SJCRH30 (cell line): Measurements from ENCODE around the gene DBNL. TPM values are rescaled to one million over a fixed set of nuclear protein-coding genes. Genes with fewer than 3 reads are reported as not detected.
"Not testable (repeated sequence)": the region's sequence is repeated elsewhere in the genome, so short reads cannot be mapped to it uniquely, and the experiment has no call there.

ENCODE experiments used
- DNase-seq, 2 experiments: peaks; one replicate each; pipeline ENCODE4 v3.0.0-alpha.2; 2015 to 2020
- H3K27ac ChIP-seq: fragments of 250-450 bp; sonication (Bioruptor Pico); 2 replicates; pipeline ENCODE4 v1.5.1; 2020; ENCODE audit warnings: mild to moderate bottlenecking, moderate library complexity
- H3K27me3 ChIP-seq: fragments of 250-450 bp; sonication (Bioruptor Pico); 2 replicates; pipeline ENCODE4 v1.5.1; 2020; ENCODE audit warnings: mild to moderate bottlenecking, moderate library complexity
- H3K36me3 ChIP-seq: fragments of 250-450 bp; sonication (Bioruptor Pico); 2 replicates; pipeline ENCODE4 v1.5.1; 2020; ENCODE audit warnings: mild to moderate bottlenecking, moderate library complexity
- H3K4me1 ChIP-seq: fragments of 250-450 bp; sonication (Bioruptor Pico); 2 replicates; pipeline ENCODE4 v1.5.1; 2020; ENCODE audit warnings: mild to moderate bottlenecking, moderate library complexity
- H3K4me3 ChIP-seq: fragments of 250-450 bp; sonication (Bioruptor Pico); 2 replicates; pipeline ENCODE4 v1.5.1; 2020; ENCODE audit warnings: mild to moderate bottlenecking, moderate library complexity
- H3K9me3 ChIP-seq: fragments of 250-450 bp; sonication (Bioruptor Pico); replicated peaks from 2 replicates; pipeline ENCODE4 v1.5.1; 2020; ENCODE audit warnings: mild to moderate bottlenecking, moderate library complexity
- total RNA-seq: library from RNA; depleted of rRNA; stranded (reverse); fragments of >200 nt; shearing (Covaris generic); gene quantifications from 2 replicates; pipeline ENCODE4 v1.2.3, GENCODE V29; 2014; rRNA removed

The DBNL gene
- 51.9 and 54.4 TPM in 2 replicates for total RNA-seq

- DNase-seq = peak; percentile 93 to 95
- Histone ChIP-seq H3K27me3 (no peaks in the 10 kb centered on the region), H3K4me3 (peak within 1 kb of the TSS; percentile 91), H3K4me1 (peaks cover 4% of the 10 kb centered on the region; the same call in 1 of the 2 replicates), H3K27ac (peak within 1 kb of the TSS; percentile 41), H3K9me3 (no peaks in the 10 kb centered on the region), H3K36me3 (no peaks in the 10 kb centered on the region)
Measured at GRCh38 chr7:44044315-44045225, at the start of gene DBNL. DBNL (plus strand) TSS chr7:44044702; CDS start chr7:44044738, 36 bp downstream.

- H3K27ac ChIP-seq, DNase-seq, H3K9me3 ChIP-seq: not testable (repeated sequence)
Measured at GRCh38 chr7:43997532-43997931, 47.0 kb upstream of the DBNL start, which contains the start of gene SPDYE1. SPDYE1 (plus strand) TSS chr7:43997897; CDS start chr7:43999950, 2,053 bp downstream.

GRCh38 chr7:44012081-44012480 lies 32.4 kb upstream of the DBNL start:
- not testable (repeated sequence) for H3K27ac ChIP-seq, H3K27me3 ChIP-seq, H3K4me3 ChIP-seq, DNase-seq, H3K9me3 ChIP-seq, H3K36me3 ChIP-seq, H3K4me1 ChIP-seq

More at GRCh38 chr7:43997532-43997931, 47.0 kb upstream of the DBNL start, which contains the start of gene SPDYE1:
- not testable (repeated sequence) for H3K27me3 ChIP-seq, H3K4me1 ChIP-seq, H3K4me3 ChIP-seq, H3K36me3 ChIP-seq

- not testable (repeated sequence) for H3K27ac ChIP-seq, H3K27me3 ChIP-seq, H3K9me3 ChIP-seq, H3K36me3 ChIP-seq, H3K4me1 ChIP-seq, DNase-seq, H3K4me3 ChIP-seq
Measured at GRCh38 chr7:44015090-44015489, 29.4 kb upstream of the DBNL start.

GRCh38 chr7:44018857-44019807 lies 25.4 kb upstream of the DBNL start:
- H3K9me3 ChIP-seq, H3K36me3 ChIP-seq, H3K4me1 ChIP-seq, H3K27me3 ChIP-seq: not testable (repeated sequence)
- peak; percentile 98 for DNase-seq
- H3K4me3 ChIP-seq = peak overlapping the region; percentile 99
- H3K27ac ChIP-seq = peak overlapping the region; percentile 56

- not testable (repeated sequence) for H3K4me3 ChIP-seq, DNase-seq, H3K36me3 ChIP-seq, H3K4me1 ChIP-seq, H3K9me3 ChIP-seq, H3K27me3 ChIP-seq, H3K27ac ChIP-seq
Measured at GRCh38 chr7:44019825-44020224, 24.7 kb upstream of the DBNL start.

- DNase-seq, H3K27me3 ChIP-seq, H3K36me3 ChIP-seq, H3K4me1 ChIP-seq, H3K9me3 ChIP-seq, H3K27ac ChIP-seq, H3K4me3 ChIP-seq: not testable (repeated sequence)
Measured at GRCh38 chr7:44022069-44022468, 22.4 kb upstream of the DBNL start.

- not testable (repeated sequence) for H3K4me3 ChIP-seq, H3K27me3 ChIP-seq, H3K27ac ChIP-seq, H3K36me3 ChIP-seq, DNase-seq, H3K9me3 ChIP-seq, H3K4me1 ChIP-seq
Measured at GRCh38 chr7:44022796-44023467, 21.6 kb upstream of the DBNL start.

- not testable (repeated sequence) for H3K9me3 ChIP-seq, H3K4me1 ChIP-seq, H3K4me3 ChIP-seq, DNase-seq, H3K27ac ChIP-seq, H3K27me3 ChIP-seq, H3K36me3 ChIP-seq
Measured at GRCh38 chr7:44029433-44029832, 15.1 kb upstream of the DBNL start.

- not testable (repeated sequence) for DNase-seq, H3K9me3 ChIP-seq, H3K27ac ChIP-seq, H3K36me3 ChIP-seq, H3K4me1 ChIP-seq, H3K27me3 ChIP-seq, H3K4me3 ChIP-seq
Measured at GRCh38 chr7:44030029-44030428, 14.5 kb upstream of the DBNL start.

- not testable (repeated sequence) for H3K4me3 ChIP-seq, H3K9me3 ChIP-seq, DNase-seq, H3K36me3 ChIP-seq, H3K27ac ChIP-seq, H3K4me1 ChIP-seq, H3K27me3 ChIP-seq
Measured at GRCh38 chr7:44031319-44031718, 13.2 kb upstream of the DBNL start.

GRCh38 chr7:44032031-44032430 lies 12.5 kb upstream of the DBNL start:
- not testable (repeated sequence) for H3K4me1 ChIP-seq

GRCh38 chr7:44033971-44034844 lies 10.3 kb upstream of the DBNL start:
- DNase-seq, H3K4me3 ChIP-seq, H3K4me1 ChIP-seq, H3K27me3 ChIP-seq, H3K9me3 ChIP-seq, H3K27ac ChIP-seq, H3K36me3 ChIP-seq: not testable (repeated sequence)

More at GRCh38 chr7:44032031-44032430, 12.5 kb upstream of the DBNL start:
- H3K27me3 ChIP-seq, H3K4me3 ChIP-seq, H3K9me3 ChIP-seq, DNase-seq, H3K36me3 ChIP-seq, H3K27ac ChIP-seq: not testable (repeated sequence)

- H3K9me3 ChIP-seq, H3K4me3 ChIP-seq, H3K4me1 ChIP-seq, H3K27ac ChIP-seq, H3K36me3 ChIP-seq, H3K27me3 ChIP-seq: not testable (repeated sequence)
- peak in 1 of 2 experiments; percentile 42 for DNase-seq
Measured at GRCh38 chr7:44036364-44036763, 8.1 kb upstream of the DBNL start.
